Measurements from ENCODE around the gene POLR1C.
"Not testable (repeated sequence)": the region's sequence is repeated elsewhere in the genome, so short reads cannot be mapped to it uniquely, and the experiment has no call there.

The POLR1C gene

GRCh38 chr6:43516697-43517504 is at the start of gene POLR1C, which contains the start of gene YIPF3:
Gene POLR1C, plus strand, starts transcription at chr6:43517089. Its CDS starts 21 bp downstream, at chr6:43517110.
Gene YIPF3, minus strand, starts transcription at chr6:43516926. Its CDS starts 119 bp downstream, at chr6:43516807.
- DNase-seq (ENCODE audit: low read depth in 2 of 2) = peak; percentile 94 to 96

- DNase-seq (ENCODE audit: low read depth in 2 of 2) = not testable (repeated sequence)
Observed at GRCh38 chr6:43467265-43467664, 49.6 kb upstream of the POLR1C start.

DNA sequence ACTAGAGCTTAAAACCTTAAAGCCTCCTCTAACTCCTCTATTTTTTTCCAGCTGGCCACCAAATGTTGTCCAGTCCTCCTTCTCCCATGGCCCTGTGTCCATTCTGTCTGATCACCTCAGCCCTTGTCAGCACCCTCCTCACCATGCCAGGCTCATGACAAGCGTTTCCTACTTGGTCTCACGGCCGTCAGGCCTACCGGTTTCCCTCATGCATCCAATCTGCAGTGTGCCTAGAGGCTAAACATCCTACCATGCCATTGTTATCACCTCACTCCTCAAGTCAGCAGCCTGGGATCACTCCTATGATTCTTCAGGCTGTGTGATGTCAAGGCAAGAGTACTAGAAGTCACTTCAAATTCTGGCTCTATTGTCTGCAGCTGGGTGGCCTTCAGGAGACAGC is 49.1 kb upstream of the POLR1C start:
- DNase-seq (ENCODE audit: low read depth in 2 of 2) = no peak

DNA sequence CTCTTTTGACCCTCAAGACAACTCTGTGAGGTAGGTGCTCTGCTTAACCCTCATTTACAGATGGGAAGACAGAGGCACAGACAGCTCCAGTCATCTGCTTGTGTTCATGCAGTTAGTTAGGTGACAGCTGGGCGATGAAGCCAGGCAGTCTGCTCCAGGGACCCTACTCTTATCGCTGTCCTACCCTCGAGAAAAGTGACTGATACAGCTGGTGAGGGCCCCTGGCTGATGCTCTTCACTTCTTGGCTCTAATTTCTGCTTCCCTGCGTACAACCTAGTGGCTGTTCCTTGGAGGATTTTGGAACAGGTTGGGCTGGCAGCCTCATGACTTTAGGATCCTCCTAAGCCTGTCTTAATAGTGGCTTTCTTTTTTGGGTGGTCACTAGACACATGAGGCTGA is 48.6 kb upstream of the POLR1C start:
- no peak for DNase-seq (ENCODE audit: low read depth in 2 of 2)

DNA sequence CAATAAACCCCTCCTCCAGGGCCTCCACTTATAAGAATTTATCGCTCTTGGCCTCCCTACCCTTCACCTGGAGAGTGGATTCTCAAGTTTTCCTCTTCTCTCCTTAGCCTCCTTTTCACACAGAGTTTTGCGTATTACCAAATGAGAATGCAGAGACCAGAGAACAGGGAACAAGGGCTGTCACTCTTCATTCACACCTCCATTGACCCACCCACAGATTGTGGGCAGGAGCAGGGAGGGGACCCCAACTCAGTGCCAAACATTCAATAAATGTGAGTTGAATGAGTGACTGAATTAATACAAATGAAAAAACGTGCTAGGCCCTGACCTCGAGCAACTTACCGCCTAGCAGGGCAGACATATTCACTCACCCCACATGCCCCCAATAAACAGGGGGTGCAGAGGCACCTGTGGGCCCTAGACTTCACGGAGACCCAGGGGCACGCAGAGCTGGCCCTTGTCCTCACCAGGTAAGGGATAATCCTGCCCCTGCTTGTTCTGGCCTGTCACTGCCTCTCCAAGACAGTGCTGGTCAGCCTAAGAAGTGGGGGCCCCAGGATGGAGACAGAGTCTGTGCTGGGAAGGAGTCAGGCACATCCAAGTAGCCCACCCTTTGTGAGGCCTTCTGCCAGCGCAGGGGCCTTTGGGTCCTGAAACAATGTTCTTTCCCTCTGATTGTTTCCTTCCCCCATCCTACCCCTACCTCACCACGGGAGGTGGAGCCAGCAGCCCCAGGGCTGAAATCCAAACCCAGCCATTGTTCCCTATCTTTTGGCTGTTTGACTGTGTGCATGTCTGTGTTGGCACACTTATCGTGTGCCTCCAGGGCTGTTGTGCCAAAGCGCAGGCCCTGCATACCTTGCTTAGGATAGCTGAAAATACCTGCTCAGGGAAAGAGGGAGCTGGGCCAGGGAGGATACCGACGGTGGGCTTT is 47.9 kb upstream of the POLR1C start:
- DNase-seq (ENCODE audit: low read depth in 2 of 2) = no peak

GRCh38 chr6:43469947-43470346 is 46.9 kb upstream of the POLR1C start:
- no peak for DNase-seq (ENCODE audit: low read depth in 2 of 2)

DNA sequence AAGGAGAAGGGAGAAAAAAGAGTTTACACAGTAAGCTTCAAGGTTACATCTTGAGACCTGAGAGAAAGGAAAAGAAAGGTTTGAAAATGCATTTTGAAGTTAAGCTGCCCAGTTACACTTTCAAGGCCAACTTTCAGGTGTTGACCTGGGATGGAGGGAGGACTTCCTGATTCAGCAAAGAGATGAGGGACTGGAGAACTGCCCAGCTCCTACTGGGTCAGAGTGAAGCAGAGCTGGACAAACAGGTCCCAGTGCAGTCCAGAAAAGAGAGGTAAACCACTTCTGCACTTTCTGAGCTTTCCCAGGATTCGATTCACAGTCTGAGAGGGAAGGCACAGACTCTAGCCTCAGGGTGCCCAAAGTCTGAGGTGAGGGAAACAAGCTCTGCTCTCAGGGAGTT is 45.5 kb upstream of the POLR1C start:
- no peak for DNase-seq (ENCODE audit: low read depth in 2 of 2)

GRCh38 chr6:43472515-43472914 is 44.4 kb upstream of the POLR1C start:
- no peak for DNase-seq (ENCODE audit: low read depth in 2 of 2)

GRCh38 chr6:43475516-43475915 is 41.4 kb upstream of the POLR1C start:
- no peak for DNase-seq (ENCODE audit: low read depth in 2 of 2)

- DNase-seq (ENCODE audit: low read depth in 2 of 2) = no peak
Observed at GRCh38 chr6:43476746-43477145, 40.1 kb upstream of the POLR1C start.

GRCh38 chr6:43477235-43478007 is 39.5 kb upstream of the POLR1C start, which contains the start of gene TJAP1:
Gene TJAP1, plus strand, starts transcription at chr6:43477570. Its CDS starts 21,432 bp downstream, at chr6:43499002.
- DNase-seq (ENCODE audit: low read depth in 2 of 2) = peak; percentile 87 to 98

- DNase-seq (ENCODE audit: low read depth in 2 of 2) = no peak
Observed at GRCh38 chr6:43478008-43478372, 38.9 kb upstream of the POLR1C start.

DNA sequence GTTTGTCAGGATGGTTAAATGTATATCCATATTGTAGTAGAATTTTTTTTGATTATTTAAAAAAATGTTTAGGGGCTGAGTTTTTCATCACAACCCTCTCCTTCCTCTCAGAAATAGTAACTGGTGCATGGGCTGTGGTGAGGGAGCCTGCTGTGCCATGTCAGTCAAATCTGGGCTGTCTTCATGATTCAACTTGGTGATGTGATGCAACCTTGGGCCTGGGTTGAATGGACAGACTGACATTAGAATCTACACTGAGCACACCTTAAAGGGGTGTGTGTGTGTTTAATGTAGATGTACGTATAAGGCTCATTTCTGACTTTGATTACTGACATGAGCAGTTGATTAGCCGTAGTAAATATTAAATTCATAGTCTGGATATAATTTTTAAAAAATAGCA is 35.8 kb upstream of the POLR1C start:
- no peak for DNase-seq (ENCODE audit: low read depth in 2 of 2)

GRCh38 chr6:43481591-43482236 is 35.2 kb upstream of the POLR1C start:
- no peak for DNase-seq (ENCODE audit: low read depth in 2 of 2)

- DNase-seq (ENCODE audit: low read depth in 2 of 2) = no peak
Observed at GRCh38 chr6:43488667-43489276, 28.1 kb upstream of the POLR1C start.

GRCh38 chr6:43489277-43490072 is 27.4 kb upstream of the POLR1C start:
- DNase-seq (ENCODE audit: low read depth in 2 of 2) = no peak

- DNase-seq (ENCODE audit: low read depth in 2 of 2) = no peak
Observed at GRCh38 chr6:43490523-43490939, 26.4 kb upstream of the POLR1C start.

- DNase-seq (ENCODE audit: low read depth in 2 of 2) = no peak
Observed at GRCh38 chr6:43491750-43492661, 24.9 kb upstream of the POLR1C start.

- no peak for DNase-seq (ENCODE audit: low read depth in 2 of 2)
Observed at GRCh38 chr6:43492673-43493072, 24.2 kb upstream of the POLR1C start.

Data from stimulated activated CD4-positive, alpha-beta T cell treated with anti-CD3 and anti-CD28 coated beads, Interleukin-15, amount 100 ng/mL, for 48 hours (primary cell).